ENCODE data around the gene DOCK3. TPM values are rescaled to one million over a fixed set of nuclear protein-coding genes. Genes with fewer than 3 reads are reported as not detected.

Gene DOCK3
- total RNA-seq, 1 experiment from 2014 or later: 8.3 TPM

DNA sequence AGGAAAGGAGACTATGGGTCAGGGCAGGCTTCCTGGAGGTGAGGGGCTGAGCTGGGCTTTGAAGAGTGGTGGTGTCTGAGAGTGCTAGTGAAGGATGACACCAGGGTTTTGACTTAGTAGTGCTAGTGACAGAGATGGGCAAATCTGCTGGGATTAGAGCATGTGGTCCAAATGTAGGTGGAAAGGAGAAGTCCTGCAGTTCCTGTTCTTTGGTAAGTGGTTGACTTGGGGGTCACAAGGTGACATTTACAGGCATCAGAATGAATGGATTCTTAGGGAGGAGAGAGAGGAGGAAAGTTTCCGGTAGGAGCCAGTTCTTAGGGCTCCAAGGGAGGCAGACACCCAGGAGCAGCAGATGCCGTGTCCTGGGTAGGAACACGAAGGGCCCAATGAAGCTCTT, 796 bp upstream of the DOCK3 start:
- WGBS (ENCODE audit: extremely low coverage, insufficient read length, low lambda C conversion rate): no CpG with 5 or more reads among the region's 3 CpGs
- Mint-ChIP-seq H3K27me3 (ENCODE audit: low read depth) (peaks cover 31% of the 10 kb centered on the region), H3K27ac (no peak overlapping the region), H3K36me3 (ENCODE audit: insufficient read depth in 1 of 3, low read depth in 3 of 3) (no peaks in the 10 kb centered on the region; a peak in 1 of 7 replicates), H3K4me3 (peak overlapping the region; percentile 48 to 72), H3K9me3 (no peaks in the 10 kb centered on the region), H3K4me1 (peaks cover 35 to 37% of the 10 kb centered on the region in 2 experiments)
- no peak overlapping the region for H3K4ac ChIP-seq (ENCODE audit: low read depth, low read length)
- no peak overlapping the region for H2BK12ac ChIP-seq (ENCODE audit: insufficient read length, low read depth, low read length)
- H3K23me2 ChIP-seq (ENCODE audit: insufficient read length, low read depth, low read length, poor library complexity, severe bottlenecking): peaks cover 4% of the 10 kb centered on the region
- H3K4me2 ChIP-seq (ENCODE audit: insufficient read depth, insufficient read length, low read length): peak overlapping the region; percentile 66
- no peaks in the 10 kb centered on the region for H3K79me1 ChIP-seq (ENCODE audit: insufficient read depth, low read depth, low read length, poor library complexity, severe bottlenecking)
- H2BK120ac ChIP-seq (ENCODE audit: low read depth, low read length, poor library complexity, severe bottlenecking): no peak overlapping the region
- no peak overlapping the region for H3K56ac ChIP-seq (ENCODE audit: insufficient read length, low read depth, low read length)
- no peak overlapping the region for H3K18ac ChIP-seq (ENCODE audit: insufficient read length, low read depth, low read length)
- H4K5ac ChIP-seq (ENCODE audit: insufficient read length, low read depth, low read length): no peak overlapping the region
- H3K9me3 ChIP-seq (ENCODE audit: control insufficient read depth, low read depth, low read length): no peaks in the 10 kb centered on the region
- no peak overlapping the region for H3K9ac ChIP-seq (ENCODE audit: extremely low read depth, insufficient read length, low read length)
- H2BK15ac ChIP-seq (ENCODE audit: low read depth, low read length): no peak overlapping the region
- H3K27me3 ChIP-seq (ENCODE audit: insufficient read depth, low read length): peaks cover 3% of the 10 kb centered on the region; the same call in 1 of the 2 replicates
- no peaks in the 10 kb centered on the region for H3K4me1 ChIP-seq (ENCODE audit: insufficient read depth, low read length)
- no peak overlapping the region for H4K91ac ChIP-seq (ENCODE audit: insufficient read length, low read depth, low read length)
- H3T11ph ChIP-seq (ENCODE audit: low read length): no peak overlapping the region
- no peak for DNase-seq
- no peak overlapping the region for H3K23ac ChIP-seq (ENCODE audit: insufficient read length, low read depth, low read length)
- no peak overlapping the region for H4K8ac ChIP-seq (replicated peaks; ENCODE audit: insufficient read length, low read depth, low read length)
- H2AFZ ChIP-seq (ENCODE audit: low read length): no peak overlapping the region
- H4K20me1 ChIP-seq (ENCODE audit: control insufficient read depth, insufficient read depth, insufficient read length): no peaks in the 10 kb centered on the region
- no peak overlapping the region for H2BK20ac ChIP-seq (ENCODE audit: low read depth, low read length, poor library complexity, severe bottlenecking)
- no peak overlapping the region for H2BK5ac ChIP-seq (ENCODE audit: insufficient read length, low read length)
- no peaks in the 10 kb centered on the region for H3K79me2 ChIP-seq (ENCODE audit: insufficient read depth, low read length)
- no peak overlapping the region for H2AK5ac ChIP-seq (ENCODE audit: insufficient read length, low read length)
- TF ChIP-seq CTCF (conservative IDR thresholded peaks at IDR 0.05): no peak
- H3K27ac ChIP-seq (ENCODE audit: insufficient read length, low read depth, low read length): no peak overlapping the region
- no peak overlapping the region for H3K14ac ChIP-seq (ENCODE audit: insufficient read depth, low read length)

All from H9 (cell line).